Endothelial cell of hepatic sinusoid (primary cell): ENCODE data around the gene FBXO10.
"Not testable (repeated sequence)": the region's sequence is repeated elsewhere in the genome, so short reads cannot be mapped to it uniquely, and the experiment has no call there.

Source experiments
- in situ Hi-C: cut with HindIII; loops from 2 replicates; pipeline ENCODE4 v1.10.0; 2017; ENCODE audit warnings: low sequenced_read_pairs

FBXO10 gene

GRCh38 chr9:37602061-37602460 is 25.9 kb upstream of the FBXO10 start:
- in situ Hi-C loops, result not testable (repeated sequence)

- in situ Hi-C loops, result no loop called here
Observed at GRCh38 chr9:37596504-37596903, 20.3 kb upstream of the FBXO10 start.

- in situ Hi-C loops, result no loop called here
Observed at GRCh38 chr9:37593883-37594448, 17.8 kb upstream of the FBXO10 start.

- in situ Hi-C loops, result no loop called here
Observed at GRCh38 chr9:37592108-37592951, 16.1 kb upstream of the FBXO10 start, which contains the start of gene TOMM5. Gene TOMM5, minus strand, starts transcription at chr9:37592597. Its CDS starts 65 bp downstream, at chr9:37592532.

GRCh38 chr9:37587521-37587920 is 11.3 kb upstream of the FBXO10 start:
- in situ Hi-C loops, result no loop called here

GRCh38 chr9:37583522-37584121 is 7.4 kb upstream of the FBXO10 start:
- in situ Hi-C loops, result no loop called here

GRCh38 chr9:37582548-37583157 is 6.5 kb upstream of the FBXO10 start:
- in situ Hi-C loops, result no loop called here

- in situ Hi-C loops, result loop anchor here (5.0 kb wide), 1 partner anchor 47 kb away; no protein-coding TSS in a partner anchor
Observed at GRCh38 chr9:37575511-37575914, 667 bp downstream of the FBXO10 start.

GRCh38 chr9:37575001-37575400 is 1.2 kb downstream of the FBXO10 start:
- in situ Hi-C loops, result loop anchor here (5.0 kb wide), 1 partner anchor 47 kb away; no protein-coding TSS in a partner anchor

- in situ Hi-C loops, result no loop called here
Observed at GRCh38 chr9:37574241-37574721, 1.9 kb downstream of the FBXO10 start.

- in situ Hi-C loops, result no loop called here
Observed at GRCh38 chr9:37571282-37571681, 4.9 kb downstream of the FBXO10 start.

- in situ Hi-C loops, result no loop called here
Observed at GRCh38 chr9:37566716-37567115, 9.5 kb downstream of the FBXO10 start.

- in situ Hi-C loops, result no loop called here
Observed at GRCh38 chr9:37565661-37566618, 10.2 kb downstream of the FBXO10 start.

- in situ Hi-C loops, result no loop called here
Observed at GRCh38 chr9:37564916-37565315, 11.3 kb downstream of the FBXO10 start.

- in situ Hi-C loops, result no loop called here
Observed at GRCh38 chr9:37563806-37564513, 12.2 kb downstream of the FBXO10 start.

- in situ Hi-C loops, result no loop called here
Observed at GRCh38 chr9:37562826-37563225, 13.4 kb downstream of the FBXO10 start.

GRCh38 chr9:37561682-37562081 is 14.5 kb downstream of the FBXO10 start:
- in situ Hi-C loops, result no loop called here

- in situ Hi-C loops, result no loop called here
Observed at GRCh38 chr9:37559855-37560592, 16.2 kb downstream of the FBXO10 start.

GRCh38 chr9:37559125-37559524 is 17.1 kb downstream of the FBXO10 start:
- in situ Hi-C loops, result no loop called here
